GM10248 (cell line): ENCODE data around the gene USP2.

ENCODE experiments used
- CTCF ChIA-PET: fragments of 300-600 bp; sonication (Branson Sonifier 250); formaldehyde crosslinking; extraction: SDS; loops from one replicate; lab custom pipeline; 2021; ENCODE audit warnings: antibody characterized with exemption; lab: Yijun Ruan, JAX
- POLR2A ChIA-PET: fragments of 350-650 bp; sonication (Branson Sonifier 250); formaldehyde crosslinking; extraction: SDS; loops from one replicate; lab custom pipeline; 2020; ENCODE audit warnings: antibody characterized with exemption; lab: Yijun Ruan, JAX
- DNase-seq: peaks from one replicate; pipeline ENCODE4 v3.0.0; 2012; ENCODE audit errors: extremely low spot score
- TF ChIP-seq, protein P1 (sequence below): IDR thresholded peaks from 2 replicates; pipeline ENCODE4 v1.5.1; 2012; ENCODE audit warnings: mild to moderate bottlenecking, low read depth; ENCODE audit errors: extremely low read depth, missing control alignments, control extremely low read depth

USP2 gene

GRCh38 chr11:119415966-119416365, 34.5 kb upstream of the USP2 start:
- POLR2A ChIA-PET = no interaction called here
- TF ChIP-seq, protein P1, sequence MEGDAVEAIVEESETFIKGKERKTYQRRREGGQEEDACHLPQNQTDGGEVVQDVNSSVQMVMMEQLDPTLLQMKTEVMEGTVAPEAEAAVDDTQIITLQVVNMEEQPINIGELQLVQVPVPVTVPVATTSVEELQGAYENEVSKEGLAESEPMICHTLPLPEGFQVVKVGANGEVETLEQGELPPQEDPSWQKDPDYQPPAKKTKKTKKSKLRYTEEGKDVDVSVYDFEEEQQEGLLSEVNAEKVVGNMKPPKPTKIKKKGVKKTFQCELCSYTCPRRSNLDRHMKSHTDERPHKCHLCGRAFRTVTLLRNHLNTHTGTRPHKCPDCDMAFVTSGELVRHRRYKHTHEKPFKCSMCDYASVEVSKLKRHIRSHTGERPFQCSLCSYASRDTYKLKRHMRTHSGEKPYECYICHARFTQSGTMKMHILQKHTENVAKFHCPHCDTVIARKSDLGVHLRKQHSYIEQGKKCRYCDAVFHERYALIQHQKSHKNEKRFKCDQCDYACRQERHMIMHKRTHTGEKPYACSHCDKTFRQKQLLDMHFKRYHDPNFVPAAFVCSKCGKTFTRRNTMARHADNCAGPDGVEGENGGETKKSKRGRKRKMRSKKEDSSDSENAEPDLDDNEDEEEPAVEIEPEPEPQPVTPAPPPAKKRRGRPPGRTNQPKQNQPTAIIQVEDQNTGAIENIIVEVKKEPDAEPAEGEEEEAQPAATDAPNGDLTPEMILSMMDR = no peak
- peak; percentile 16 for DNase-seq
- CTCF ChIA-PET = interaction anchor here (0.9 to 2.1 kb wide), 2 partner anchors 40 to 60 kb away, joined by 3 to 5 read pairs; no protein-coding TSS in a partner anchor

DNA sequence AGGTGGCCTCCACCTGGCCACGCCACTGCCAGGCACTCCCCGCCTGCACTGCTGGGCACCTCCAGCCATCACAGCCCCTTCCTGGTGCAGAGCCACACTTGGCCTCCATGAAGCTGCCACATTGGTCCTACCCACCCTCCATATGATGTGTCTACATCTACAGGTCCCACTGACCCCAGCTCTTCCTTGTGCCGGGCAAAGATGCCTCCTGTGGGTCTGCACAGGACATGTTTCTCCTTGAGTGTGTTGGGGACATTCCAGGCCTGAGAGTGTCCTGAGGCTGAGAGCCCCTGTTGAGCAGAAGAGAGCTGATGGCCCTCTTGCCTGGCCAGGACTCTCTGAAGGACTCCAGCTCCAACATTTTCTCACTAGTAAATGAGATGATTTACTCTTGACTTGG, 34.0 kb upstream of the USP2 start:
- ChIA-PET CTCF (interaction anchor here (0.8 to 2.1 kb wide), 4 partner anchors 32 to 145 kb away, joined by 3 to 5 read pairs (median 3); no protein-coding TSS in a partner anchor), POLR2A (no interaction called here)
- no peak for DNase-seq
- TF ChIP-seq, protein P1 = no peak

- ChIA-PET CTCF (interaction anchor here (0.7 to 2.1 kb wide), 4 partner anchors 33 to 146 kb away, joined by 3 to 5 read pairs (median 4); no protein-coding TSS in a partner anchor), POLR2A (no interaction called here)
- peak; percentile 1 for DNase-seq
- TF ChIP-seq, protein P1 = no peak
Measured at GRCh38 chr11:119414734-119415133, 33.2 kb upstream of the USP2 start.

- TF ChIP-seq, protein P1 = no peak
- CTCF ChIA-PET = interaction anchor here (0.7 to 2.1 kb wide), 3 partner anchors 39 to 147 kb away, joined by 3 to 5 read pairs (median 4); no protein-coding TSS in a partner anchor
- POLR2A ChIA-PET = no interaction called here
- no peak for DNase-seq
Measured at GRCh38 chr11:119414321-119414720, 32.8 kb upstream of the USP2 start.

- POLR2A ChIA-PET = no interaction called here
- DNase-seq = no peak
Measured at GRCh38 chr11:119412072-119412471, 30.6 kb upstream of the USP2 start.

DNA sequence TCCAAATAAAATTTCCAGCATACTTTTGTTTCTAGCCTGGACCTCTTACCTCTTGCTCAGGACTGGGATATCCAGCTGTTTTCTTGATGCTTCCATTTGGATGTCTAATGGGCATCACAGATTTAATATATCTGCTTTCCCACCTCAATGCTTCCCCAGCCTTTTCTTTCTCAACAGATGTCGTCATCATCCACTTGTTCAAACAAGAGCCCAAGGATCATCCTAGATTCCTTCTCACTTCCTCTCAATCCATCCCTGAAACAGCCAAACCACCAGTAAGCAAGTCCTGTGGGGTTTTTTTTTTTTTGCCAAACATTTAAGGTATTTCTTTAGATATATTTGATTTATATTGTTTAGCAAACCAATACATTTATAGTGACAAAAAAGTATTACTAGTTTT, 29.0 kb upstream of the USP2 start:
- TF ChIP-seq, protein P1 = no peak
- DNase-seq = no peak
- ChIA-PET CTCF (interaction anchor here (1.2 to 2.3 kb wide), 2 partner anchors 12 to 54 kb away, joined by 3 to 7 read pairs; partner anchors contain the start of gene THY1), POLR2A (no interaction called here)

More at GRCh38 chr11:119412072-119412471, 30.6 kb upstream of the USP2 start:
- TF ChIP-seq, protein P1 = no peak
- CTCF ChIA-PET = no interaction called here
